GM12872 (cell line): ENCODE measurements around the gene GPC6.

Experiments used
- CTCF ChIP-seq: IDR thresholded peaks from 3 replicates; pipeline ENCODE4 v1.5.1; 2011; ENCODE audit warnings: low read depth, mild to moderate bottlenecking, low read length, moderate library complexity; ENCODE audit not compliant: insufficient read depth

GPC6 gene

GRCh38 chr13:94261163-94261562, 1034.6 kb downstream of the GPC6 start:
- TF ChIP-seq CTCF: no peak

- no peak for TF ChIP-seq CTCF
Measured at GRCh38 chr13:94263038-94263437, 1036.4 kb downstream of the GPC6 start.

GRCh38 chr13:94267581-94268366, 1041.2 kb downstream of the GPC6 start:
- TF ChIP-seq CTCF: no peak

GRCh38 chr13:94268661-94269060, 1042.1 kb downstream of the GPC6 start:
- no peak for TF ChIP-seq CTCF

- no peak for TF ChIP-seq CTCF
Measured at GRCh38 chr13:94269557-94269956, 1043.0 kb downstream of the GPC6 start.

- TF ChIP-seq CTCF: no peak
Measured at GRCh38 chr13:94270556-94270955, 1043.9 kb downstream of the GPC6 start.

GRCh38 chr13:94272038-94272437, 1045.4 kb downstream of the GPC6 start:
- no peak for TF ChIP-seq CTCF
